Activated CD8-positive, alpha-beta memory T cell treated with anti-CD3 and anti-CD28 coated beads, Interleukin-2, amount 50 U/mL, for 48 hours (primary cell): ENCODE measurements around the gene RAB6B.

Source experiments
- DNase-seq: peaks from one replicate; pipeline ENCODE4 v3.0.0-alpha.2; 2020

Gene RAB6B

GRCh38 chr3:133880886-133881455 lies 14.7 kb downstream of the RAB6B start:
- peak; percentile 36 for DNase-seq

- peak; percentile 55 for DNase-seq
These were observed 15.4 kb downstream of the RAB6B start for GRCh38 chr3:133880287-133880686.

GRCh38 chr3:133878518-133878917 lies 17.2 kb downstream of the RAB6B start:
- DNase-seq = no peak

- DNase-seq = no peak
These were observed 18.5 kb downstream of the RAB6B start for GRCh38 chr3:133877221-133877620.

GRCh38 chr3:133874761-133875438 lies 20.8 kb downstream of the RAB6B start:
- DNase-seq = no peak

GRCh38 chr3:133874344-133874743 lies 21.3 kb downstream of the RAB6B start:
- DNase-seq = no peak

- no peak for DNase-seq
These were observed 22.9 kb downstream of the RAB6B start for GRCh38 chr3:133872781-133873180.

- no peak for DNase-seq
These were observed 23.5 kb downstream of the RAB6B start for GRCh38 chr3:133872161-133872560.

GRCh38 chr3:133871368-133872090 lies 24.2 kb downstream of the RAB6B start:
- DNase-seq = no peak

- no peak for DNase-seq
These were observed 24.9 kb downstream of the RAB6B start for GRCh38 chr3:133870822-133871221.

- no peak for DNase-seq
These were observed 26.1 kb downstream of the RAB6B start for GRCh38 chr3:133869586-133869985.

GRCh38 chr3:133868758-133869475 lies 26.8 kb downstream of the RAB6B start:
- no peak for DNase-seq

GRCh38 chr3:133868186-133868585 lies 27.5 kb downstream of the RAB6B start:
- no peak for DNase-seq

GRCh38 chr3:133866141-133866540 lies 29.5 kb downstream of the RAB6B start:
- no peak for DNase-seq

GRCh38 chr3:133865136-133865855 lies 30.4 kb downstream of the RAB6B start:
- no peak for DNase-seq

- no peak for DNase-seq
These were observed 31.1 kb downstream of the RAB6B start for GRCh38 chr3:133864616-133865015.

GRCh38 chr3:133863911-133864310 lies 31.8 kb downstream of the RAB6B start:
- DNase-seq = no peak

- DNase-seq = no peak
These were observed 33.5 kb downstream of the RAB6B start for GRCh38 chr3:133862161-133862560.

- DNase-seq = no peak
These were observed 35.2 kb downstream of the RAB6B start for GRCh38 chr3:133860519-133860918.

- no peak for DNase-seq
These were observed 36.1 kb downstream of the RAB6B start for GRCh38 chr3:133859381-133860234.

- no peak for DNase-seq
These were observed 37.9 kb downstream of the RAB6B start for GRCh38 chr3:133857767-133858166.

- no peak for DNase-seq
These were observed 39.4 kb downstream of the RAB6B start for GRCh38 chr3:133856316-133856715.
